ENCODE data around the gene TNNT2. TPM values are rescaled to one million over a fixed set of nuclear protein-coding genes. Genes with fewer than 3 reads are reported as not detected.

The TNNT2 gene
- total RNA-seq, 1 experiment from 2014 or later: 0.90 TPM

DNA sequence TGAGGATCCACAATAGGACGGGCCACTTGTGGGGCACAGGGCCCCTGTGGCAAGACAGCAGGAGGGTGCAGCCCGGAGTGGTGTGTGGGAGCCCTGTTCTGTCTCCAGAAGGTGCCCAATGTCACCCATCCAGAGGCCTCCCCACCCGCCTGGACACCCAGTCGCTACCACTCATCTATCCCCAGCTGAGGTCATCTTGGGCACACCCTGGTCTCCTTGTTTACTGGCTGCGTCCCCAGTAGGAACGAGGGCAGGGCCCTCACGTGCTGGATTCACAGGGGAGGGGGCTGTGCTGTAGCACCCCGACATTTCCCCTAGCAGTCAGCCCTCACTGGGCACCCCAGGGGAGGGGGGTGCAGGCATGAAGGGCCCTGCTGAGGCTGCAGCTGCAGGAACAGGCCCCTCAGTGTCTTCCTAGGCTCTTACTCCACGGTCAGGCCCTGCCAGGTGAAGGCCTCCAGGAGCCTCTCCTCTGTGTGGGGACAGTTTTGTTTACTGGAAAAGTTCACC is 2.3 kb upstream of the TNNT2 start:
- ChIA-PET POLR2A (ENCODE audit: low non-redundant PET) (no interaction called here), CTCF (no interaction called here)
- no peaks in the 10 kb centered on the region for H3K36me3 ChIP-seq (ENCODE audit: insufficient read depth, low read length, poor library complexity, severe bottlenecking)
- H3K27me3 ChIP-seq (replicated peaks; ENCODE audit: insufficient read depth, low read depth, low read length, poor library complexity): no peaks in the 10 kb centered on the region
- intact Hi-C loops (cut with micrococcal nuclease; ENCODE audit: unreplicated experiment): no loop called here
- no peak for DNase-seq (ENCODE audit: low spot score)
- no peak overlapping the region for H3K4me3 ChIP-seq (ENCODE audit: low read depth, low read length, poor library complexity, severe bottlenecking)
- no TSS peak for BruUV-seq (replicated peaks)
- H3K27ac ChIP-seq (ENCODE audit: low read depth, low read length, poor library complexity, severe bottlenecking): no peak overlapping the region
- H3K4me1 ChIP-seq (ENCODE audit: insufficient read depth, low read length, poor library complexity, severe bottlenecking): no peaks in the 10 kb centered on the region
- TF ChIP-seq, protein P1, sequence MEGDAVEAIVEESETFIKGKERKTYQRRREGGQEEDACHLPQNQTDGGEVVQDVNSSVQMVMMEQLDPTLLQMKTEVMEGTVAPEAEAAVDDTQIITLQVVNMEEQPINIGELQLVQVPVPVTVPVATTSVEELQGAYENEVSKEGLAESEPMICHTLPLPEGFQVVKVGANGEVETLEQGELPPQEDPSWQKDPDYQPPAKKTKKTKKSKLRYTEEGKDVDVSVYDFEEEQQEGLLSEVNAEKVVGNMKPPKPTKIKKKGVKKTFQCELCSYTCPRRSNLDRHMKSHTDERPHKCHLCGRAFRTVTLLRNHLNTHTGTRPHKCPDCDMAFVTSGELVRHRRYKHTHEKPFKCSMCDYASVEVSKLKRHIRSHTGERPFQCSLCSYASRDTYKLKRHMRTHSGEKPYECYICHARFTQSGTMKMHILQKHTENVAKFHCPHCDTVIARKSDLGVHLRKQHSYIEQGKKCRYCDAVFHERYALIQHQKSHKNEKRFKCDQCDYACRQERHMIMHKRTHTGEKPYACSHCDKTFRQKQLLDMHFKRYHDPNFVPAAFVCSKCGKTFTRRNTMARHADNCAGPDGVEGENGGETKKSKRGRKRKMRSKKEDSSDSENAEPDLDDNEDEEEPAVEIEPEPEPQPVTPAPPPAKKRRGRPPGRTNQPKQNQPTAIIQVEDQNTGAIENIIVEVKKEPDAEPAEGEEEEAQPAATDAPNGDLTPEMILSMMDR (conservative IDR thresholded peaks at IDR 0.05; ENCODE audit: low read depth, low read length): no peak
- no peak for TF ChIP-seq EZH2 (IDR thresholded peaks at IDR 0.05; ENCODE audit: borderline replicate concordance, low read depth, low read length, poor library complexity, severe bottlenecking)
- no peaks in the 10 kb centered on the region for H3K9me3 ChIP-seq (ENCODE audit: low read depth, low read length, poor library complexity, severe bottlenecking)

DNA sequence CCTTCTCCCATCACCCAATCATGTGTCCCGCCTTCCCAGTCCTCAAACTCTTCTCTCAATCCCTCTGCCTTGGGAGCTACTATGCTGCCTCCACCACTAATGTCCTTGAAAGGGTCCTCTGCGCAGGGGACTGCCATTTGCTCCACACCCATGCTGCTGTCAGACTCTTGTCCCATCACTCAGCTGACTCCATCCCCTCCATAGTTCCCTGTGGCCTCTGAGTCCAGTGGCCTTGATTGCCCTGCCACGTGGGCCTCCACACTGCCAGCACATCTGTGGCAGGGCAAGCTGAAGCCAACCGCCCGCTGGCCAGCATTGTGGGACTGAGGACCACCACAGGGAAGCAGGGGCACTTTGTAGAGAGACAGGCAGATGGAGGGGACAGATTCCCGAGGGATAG is 1.3 kb upstream of the TNNT2 start:
- H3K27me3 ChIP-seq (replicated peaks; ENCODE audit: insufficient read depth, low read depth, low read length, poor library complexity): no peaks in the 10 kb centered on the region
- ChIA-PET POLR2A (ENCODE audit: low non-redundant PET) (no interaction called here), CTCF (no interaction called here)
- TF ChIP-seq EZH2 (IDR thresholded peaks at IDR 0.05; ENCODE audit: borderline replicate concordance, low read depth, low read length, poor library complexity, severe bottlenecking): no peak
- TF ChIP-seq, protein P1 (conservative IDR thresholded peaks at IDR 0.05; ENCODE audit: low read depth, low read length): no peak
- no peaks in the 10 kb centered on the region for H3K4me1 ChIP-seq (ENCODE audit: insufficient read depth, low read length, poor library complexity, severe bottlenecking)
- no peaks in the 10 kb centered on the region for H3K36me3 ChIP-seq (ENCODE audit: insufficient read depth, low read length, poor library complexity, severe bottlenecking)
- intact Hi-C loops (cut with micrococcal nuclease; ENCODE audit: unreplicated experiment): no loop called here
- no TSS peak for BruUV-seq (replicated peaks)
- H3K27ac ChIP-seq (ENCODE audit: low read depth, low read length, poor library complexity, severe bottlenecking): no peak overlapping the region
- no peak for DNase-seq (ENCODE audit: low spot score)
- H3K9me3 ChIP-seq (ENCODE audit: low read depth, low read length, poor library complexity, severe bottlenecking): no peaks in the 10 kb centered on the region
- H3K4me3 ChIP-seq (ENCODE audit: low read depth, low read length, poor library complexity, severe bottlenecking): no peak overlapping the region

DNA sequence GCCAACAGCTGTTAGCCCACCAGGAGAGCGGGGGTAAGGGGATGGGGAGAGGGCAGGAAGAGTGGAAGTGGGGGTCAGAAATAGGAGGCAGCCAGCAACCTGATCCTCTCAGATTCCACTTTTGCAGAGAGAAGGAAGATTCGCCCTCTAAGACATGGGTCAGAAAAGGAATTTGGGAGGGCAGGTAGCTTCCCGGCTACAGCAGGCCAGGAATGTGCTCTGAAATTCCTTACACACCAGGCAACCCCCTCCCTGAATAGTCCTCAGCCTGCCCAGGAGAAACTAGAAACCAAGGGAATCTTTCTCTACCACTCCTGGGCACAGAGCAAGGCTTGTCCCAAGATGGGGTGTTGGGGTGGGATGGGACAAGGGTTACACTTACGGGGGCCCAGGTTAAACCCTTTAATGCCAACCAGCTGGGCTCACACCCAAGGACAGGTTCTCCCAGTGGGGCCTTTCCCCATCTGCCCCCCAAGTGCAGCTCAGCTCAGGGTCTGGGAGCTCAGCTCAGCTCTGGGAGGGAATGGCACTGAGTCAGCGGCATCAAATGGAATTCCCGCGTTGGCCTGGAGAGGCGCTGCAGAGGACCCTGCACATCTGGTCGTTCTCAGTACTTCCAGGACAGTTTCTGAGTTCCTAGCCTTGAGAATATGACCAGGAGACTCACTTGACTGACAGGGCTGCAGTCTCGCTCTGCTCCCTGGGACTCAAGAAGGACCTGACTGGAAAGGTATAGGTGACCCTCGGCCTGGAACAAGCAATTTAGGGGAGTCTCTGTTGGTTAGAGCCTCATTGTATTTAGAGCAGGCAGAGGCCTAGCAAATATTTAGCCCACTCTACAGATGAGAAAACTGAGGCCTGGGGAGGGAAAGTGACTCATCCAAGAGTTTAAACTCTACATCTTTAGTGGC is 761 bp downstream of the TNNT2 start:
- H3K9me3 ChIP-seq (ENCODE audit: low read depth, low read length, poor library complexity, severe bottlenecking): no peaks in the 10 kb centered on the region
- no peaks in the 10 kb centered on the region for H3K4me1 ChIP-seq (ENCODE audit: insufficient read depth, low read length, poor library complexity, severe bottlenecking)
- BruUV-seq (replicated peaks): no TSS peak
- H3K4me3 ChIP-seq (ENCODE audit: low read depth, low read length, poor library complexity, severe bottlenecking): no peak overlapping the region
- peak; percentile 33 for DNase-seq (ENCODE audit: low spot score)
- ChIA-PET POLR2A (ENCODE audit: low non-redundant PET) (no interaction called here), CTCF (interaction anchor here (1.0 kb wide), 1 partner anchor 57 kb away, joined by 3 read pairs; no protein-coding TSS in a partner anchor)
- TF ChIP-seq, protein P1 (conservative IDR thresholded peaks at IDR 0.05; ENCODE audit: low read depth, low read length): peak; percentile 57
- no peak for TF ChIP-seq EZH2 (IDR thresholded peaks at IDR 0.05; ENCODE audit: borderline replicate concordance, low read depth, low read length, poor library complexity, severe bottlenecking)
- H3K27ac ChIP-seq (ENCODE audit: low read depth, low read length, poor library complexity, severe bottlenecking): no peak overlapping the region
- H3K36me3 ChIP-seq (ENCODE audit: insufficient read depth, low read length, poor library complexity, severe bottlenecking): no peaks in the 10 kb centered on the region
- intact Hi-C loops (cut with micrococcal nuclease; ENCODE audit: unreplicated experiment): no loop called here
- H3K27me3 ChIP-seq (replicated peaks; ENCODE audit: insufficient read depth, low read depth, low read length, poor library complexity): no peaks in the 10 kb centered on the region

All from A673 (cell line).